HG03280 (cell line): ENCODE measurements around the gene LPAR5.

Experiments
- ATAC-seq: cut with Tn5 transposase; IDR thresholded peaks from one replicate; pipeline ENCODE4 v1.9.1; 2021; ENCODE audit warnings: mild to moderate bottlenecking, moderate library complexity; ENCODE audit not compliant: unreplicated experiment

Gene LPAR5

GRCh38 chr12:6639151-6639801 is 3.5 kb upstream of the LPAR5 start:
- no peak for ATAC-seq

DNA sequence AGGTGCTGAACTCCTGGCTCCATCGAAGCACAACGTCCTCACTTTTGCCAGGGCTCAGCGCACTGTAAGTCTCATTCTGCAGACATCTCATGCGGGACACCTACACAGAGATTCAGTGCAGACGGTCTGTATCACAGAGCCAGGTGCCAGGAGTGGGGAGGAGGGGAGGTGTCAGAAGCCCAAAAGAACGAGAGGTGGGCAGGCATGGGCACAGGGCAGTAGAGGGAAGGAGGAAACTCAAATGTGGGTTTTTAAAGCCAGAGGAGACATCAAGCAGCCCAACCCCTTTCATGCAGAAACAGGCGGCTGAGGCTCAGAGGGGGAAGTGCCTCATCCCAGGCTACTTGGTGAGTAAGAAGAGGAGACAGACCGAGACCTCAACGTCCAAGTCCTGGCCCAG is 2.5 kb upstream of the LPAR5 start:
- ATAC-seq, result no peak

- peak; percentile 29 for ATAC-seq
Observed at GRCh38 chr12:6635375-6635855, 344 bp downstream of the LPAR5 start.

DNA sequence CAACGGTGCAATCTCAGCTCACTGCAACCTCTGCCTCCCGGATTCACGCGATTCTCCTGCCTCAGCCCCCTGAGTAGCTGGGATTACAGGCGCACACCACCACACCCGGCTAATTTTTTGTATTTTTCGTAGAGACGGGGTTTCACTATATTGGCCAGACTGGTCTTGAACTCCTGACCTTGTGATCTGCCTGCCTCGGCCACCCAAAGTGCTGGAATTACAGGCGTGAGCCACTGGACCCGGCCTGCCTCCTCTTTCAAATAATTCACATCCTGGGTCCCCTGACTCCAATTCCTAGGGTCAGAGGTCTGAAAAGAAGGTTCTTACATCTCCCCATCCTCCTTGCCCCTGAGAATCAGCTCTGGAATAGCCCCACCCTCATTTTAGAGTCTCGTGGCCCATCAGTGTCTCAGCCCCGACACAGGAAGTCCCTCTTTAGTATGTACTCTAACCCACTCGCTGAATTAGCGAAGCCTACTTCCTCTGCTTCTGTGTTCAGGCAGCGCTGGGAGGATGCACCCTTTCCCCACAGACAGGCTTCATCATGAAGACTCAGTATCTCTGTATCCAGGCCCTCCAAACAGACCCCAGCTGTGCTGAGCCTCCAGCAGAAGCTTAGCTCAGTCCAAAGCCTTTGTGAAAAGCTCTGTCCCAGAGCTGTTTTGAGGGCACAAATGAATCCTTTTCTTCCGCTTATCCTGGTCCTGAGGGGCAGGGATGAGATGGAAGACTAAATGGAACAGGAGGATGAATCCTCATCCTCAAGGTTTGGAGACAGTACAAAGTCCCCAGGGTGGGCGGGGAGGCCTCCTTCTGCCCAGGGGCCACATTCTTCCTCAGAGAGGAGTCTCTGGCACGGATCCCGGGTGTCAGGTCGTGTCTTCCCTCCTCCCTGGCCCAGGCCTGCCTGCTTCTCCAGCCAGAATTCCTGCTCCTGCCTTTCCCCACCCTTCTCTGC is 3.5 kb downstream of the LPAR5 start:
- ATAC-seq, result peak; percentile 45

- no peak for ATAC-seq
Observed at GRCh38 chr12:6631549-6631961, 4.2 kb downstream of the LPAR5 start.

- ATAC-seq, result no peak
Observed at GRCh38 chr12:6630736-6631135, 5.0 kb downstream of the LPAR5 start.

DNA sequence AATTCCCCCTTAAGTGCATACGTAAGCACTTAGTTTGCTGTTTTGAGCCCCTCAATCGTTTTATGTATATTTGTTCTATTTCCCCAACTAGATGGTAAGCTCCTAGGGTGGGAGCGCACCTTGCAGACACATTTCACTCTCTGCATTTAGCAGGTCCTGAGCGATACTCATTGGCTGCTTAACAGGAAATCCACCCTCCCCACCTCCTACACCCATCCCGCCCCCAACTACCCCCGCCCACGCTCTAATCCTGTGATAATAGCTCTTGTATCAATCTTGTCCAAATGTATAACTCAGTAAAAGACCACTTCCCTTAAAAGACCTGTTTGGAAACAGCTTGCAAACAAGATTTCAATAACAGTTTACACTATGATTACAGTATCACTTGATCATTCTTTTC is 8.1 kb downstream of the LPAR5 start:
- ATAC-seq, result no peak

- no peak for ATAC-seq
Observed at GRCh38 chr12:6626654-6627283, 9.0 kb downstream of the LPAR5 start.

DNA sequence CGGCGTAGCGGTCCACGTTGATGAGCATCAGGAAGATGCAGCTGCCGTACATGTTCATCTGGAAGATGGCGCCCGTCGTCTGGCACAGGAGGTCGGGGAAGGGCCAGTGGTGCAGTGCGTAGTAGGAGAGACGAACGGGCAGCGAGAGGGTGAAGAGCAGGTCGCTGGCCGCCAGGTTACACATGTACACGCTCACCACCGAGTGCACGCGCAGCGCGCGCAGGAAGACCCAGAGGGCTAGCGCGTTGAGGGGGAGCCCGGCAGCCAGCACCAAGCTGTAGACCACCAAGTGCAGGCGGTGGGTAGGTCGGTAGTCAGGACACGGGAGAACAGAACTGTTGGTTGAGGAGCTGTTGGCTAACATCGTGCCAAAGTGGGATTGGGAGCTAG is 14.9 kb downstream of the LPAR5 start:
- no peak for ATAC-seq

DNA sequence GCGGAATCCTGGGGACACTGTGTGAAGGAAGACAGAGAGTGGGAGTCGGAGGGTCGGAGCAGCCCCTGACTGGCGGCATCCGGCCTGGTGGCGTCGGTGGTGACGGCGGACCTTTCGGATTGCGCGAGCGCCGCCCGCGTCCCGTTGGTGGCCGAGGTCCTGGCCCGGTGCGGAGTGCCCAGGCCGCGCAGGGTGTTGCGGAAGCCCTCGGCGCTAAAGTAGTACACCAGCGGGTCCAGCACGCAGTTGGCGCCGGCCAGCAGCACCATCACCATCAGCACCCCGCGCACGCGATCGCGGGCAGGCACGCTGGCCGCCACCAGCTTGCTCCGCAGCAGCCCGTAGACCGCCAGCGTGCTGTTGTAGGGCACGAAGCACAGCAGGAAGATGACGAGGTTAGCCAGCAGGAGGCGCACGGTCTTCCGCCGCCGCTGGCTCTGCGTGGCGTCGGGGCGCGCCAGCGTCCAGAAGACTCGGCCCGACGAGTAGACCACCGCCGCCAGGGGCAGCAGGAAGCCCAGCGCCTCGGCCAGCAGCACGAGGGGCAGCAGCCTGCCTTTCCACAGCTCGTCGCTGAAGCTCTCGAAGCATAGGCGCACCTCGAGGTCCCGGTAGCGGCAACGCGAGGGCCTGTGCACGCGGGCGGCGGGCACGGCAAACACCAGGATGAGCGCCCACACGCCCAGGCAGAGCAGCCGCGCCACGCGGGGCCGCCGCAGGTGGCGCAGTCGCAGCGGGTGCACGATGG is 15.4 kb downstream of the LPAR5 start:
- no peak for ATAC-seq

DNA sequence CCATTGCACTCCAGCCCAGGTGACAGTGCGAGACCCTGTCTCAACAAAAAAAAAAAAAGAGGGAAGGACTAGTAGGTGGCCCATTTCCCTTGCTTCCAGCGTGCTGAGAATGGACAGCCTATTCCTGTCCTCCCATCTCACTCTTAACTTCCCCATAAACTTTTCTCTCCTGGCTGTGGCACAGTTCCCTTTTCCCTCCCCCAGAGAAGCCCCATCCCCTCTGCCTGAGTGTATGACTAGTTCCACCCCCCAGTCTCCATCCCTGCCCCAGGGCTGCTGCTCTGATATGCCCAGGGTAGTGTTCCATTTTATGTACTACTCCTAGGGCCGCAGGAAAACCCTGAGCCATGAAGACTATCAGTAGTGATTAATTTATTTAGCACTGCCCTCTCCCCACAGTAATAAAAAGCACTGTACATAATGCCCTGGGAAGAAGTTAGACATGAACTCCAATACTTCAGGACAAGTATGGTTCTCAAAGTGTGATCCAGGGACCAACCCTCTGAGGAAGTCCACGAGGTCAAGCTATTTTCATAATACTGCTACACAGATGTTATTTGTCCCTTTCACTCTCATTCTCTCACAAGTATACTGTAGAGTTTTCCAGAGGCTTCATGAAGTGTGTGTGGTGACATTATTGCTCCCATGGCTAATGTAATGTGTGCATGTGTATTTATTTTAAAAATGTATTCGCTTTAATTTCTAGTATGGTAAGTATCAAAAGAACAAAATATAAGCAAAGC is 17.1 kb downstream of the LPAR5 start:
- ATAC-seq, result no peak

- no peak for ATAC-seq
Observed at GRCh38 chr12:6615802-6616201, 20.0 kb downstream of the LPAR5 start.

DNA sequence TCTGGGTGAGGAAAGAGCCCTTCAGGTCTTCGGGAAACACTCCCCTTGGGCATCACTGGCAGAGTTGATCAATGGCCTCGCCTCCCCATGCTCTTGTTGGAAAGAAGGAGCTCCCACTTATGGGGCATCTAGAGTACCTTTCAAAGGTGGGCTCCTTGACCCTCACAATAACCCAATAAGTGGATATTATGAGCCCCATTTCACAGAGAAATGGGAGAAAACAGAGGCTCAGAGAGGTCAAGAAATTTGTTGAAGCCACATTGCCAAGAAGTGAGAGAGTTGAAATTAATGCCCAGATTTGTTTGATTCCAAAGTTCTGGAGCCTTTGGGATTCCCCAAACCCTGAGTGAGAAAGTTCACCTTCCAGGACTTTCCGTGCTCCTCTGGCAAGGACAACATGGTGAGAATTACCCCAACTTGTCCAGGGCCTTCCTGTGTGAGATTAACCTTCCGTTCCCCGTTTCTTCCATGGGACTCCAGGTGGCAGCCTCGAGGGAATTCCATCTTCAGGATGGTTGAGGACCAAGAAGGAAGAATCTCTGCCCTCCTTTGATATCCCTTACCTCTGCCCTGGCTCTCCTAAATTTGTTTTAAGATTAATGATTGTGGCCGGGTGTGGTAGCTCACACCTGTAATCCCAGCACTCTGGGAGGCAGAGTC is 21.1 kb downstream of the LPAR5 start:
- ATAC-seq, result no peak

DNA sequence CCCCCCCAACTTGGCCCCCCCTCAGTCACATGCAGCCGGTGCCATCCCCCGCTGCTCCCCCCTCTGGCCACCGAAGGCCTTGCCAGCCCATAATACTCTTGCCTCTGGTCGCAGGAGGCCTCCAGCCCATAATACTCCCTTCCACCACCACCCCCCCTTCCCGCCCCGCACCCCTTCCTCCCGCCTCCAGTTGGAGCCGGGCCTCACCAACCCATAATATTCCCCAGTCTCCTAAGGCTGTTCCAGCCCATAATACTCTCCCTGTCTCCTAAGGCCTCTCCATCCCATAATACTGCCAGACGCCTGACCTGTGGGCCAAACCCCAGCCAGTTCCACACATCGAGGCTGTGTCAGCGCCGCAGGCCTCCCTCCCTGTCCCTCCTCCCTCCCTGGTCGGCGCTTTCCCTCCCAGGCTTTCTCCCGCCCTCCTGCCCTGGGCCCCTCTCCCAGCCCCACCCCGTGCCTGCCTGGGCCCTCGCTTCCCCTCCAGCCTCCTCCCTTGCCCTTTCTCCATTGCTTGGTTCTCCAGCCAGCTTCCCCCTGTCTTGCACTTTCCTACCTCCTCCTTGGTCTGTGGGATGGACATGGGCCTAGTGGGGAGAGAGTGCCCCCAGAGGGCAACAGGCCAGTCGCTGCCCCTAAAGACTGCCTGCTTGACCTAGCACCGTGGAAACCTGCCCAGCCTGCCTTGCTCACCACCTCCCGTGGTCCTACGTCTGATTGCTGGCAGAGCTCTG is 21.8 kb downstream of the LPAR5 start:
- ATAC-seq, result no peak

GRCh38 chr12:6613015-6613775 is 22.6 kb downstream of the LPAR5 start:
- ATAC-seq, result no peak

DNA sequence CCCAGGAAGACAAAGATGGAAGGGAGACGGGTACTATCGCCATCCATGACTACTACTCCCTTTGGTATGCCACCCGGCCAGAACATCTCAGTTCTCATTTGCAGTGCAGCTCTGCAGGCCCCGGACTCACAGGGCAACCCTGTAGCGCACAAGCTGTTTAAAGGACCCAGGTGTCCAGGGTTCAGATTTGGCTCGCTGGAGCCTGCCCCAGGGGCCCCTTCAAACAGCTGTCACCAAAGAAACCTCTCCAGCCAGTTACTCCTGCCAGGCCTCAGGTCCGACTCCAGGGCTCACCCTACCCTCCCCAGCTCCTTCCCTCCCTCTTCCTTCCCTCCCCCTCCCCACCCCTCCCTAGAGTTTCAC is 23.1 kb downstream of the LPAR5 start:
- no peak for ATAC-seq

DNA sequence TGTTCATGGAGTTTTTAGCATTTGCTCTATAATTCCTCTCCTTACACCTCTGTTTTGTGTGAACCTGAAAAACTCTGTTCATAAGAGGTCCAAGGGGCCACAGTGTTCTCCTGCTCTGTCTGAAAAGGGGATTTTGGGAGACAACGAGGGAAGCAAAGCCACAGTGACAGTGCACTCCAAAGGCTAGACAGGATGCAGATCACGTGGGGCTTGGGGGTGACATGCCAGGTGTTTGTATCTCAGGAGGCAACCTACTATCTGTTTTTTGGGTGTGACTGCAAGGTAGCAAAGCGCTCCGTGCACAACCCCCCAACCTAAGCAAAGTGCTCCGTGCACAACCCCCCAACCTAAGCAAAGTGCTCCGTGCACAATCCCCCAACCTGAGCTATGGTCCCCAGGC is 23.5 kb downstream of the LPAR5 start:
- ATAC-seq, result no peak

DNA sequence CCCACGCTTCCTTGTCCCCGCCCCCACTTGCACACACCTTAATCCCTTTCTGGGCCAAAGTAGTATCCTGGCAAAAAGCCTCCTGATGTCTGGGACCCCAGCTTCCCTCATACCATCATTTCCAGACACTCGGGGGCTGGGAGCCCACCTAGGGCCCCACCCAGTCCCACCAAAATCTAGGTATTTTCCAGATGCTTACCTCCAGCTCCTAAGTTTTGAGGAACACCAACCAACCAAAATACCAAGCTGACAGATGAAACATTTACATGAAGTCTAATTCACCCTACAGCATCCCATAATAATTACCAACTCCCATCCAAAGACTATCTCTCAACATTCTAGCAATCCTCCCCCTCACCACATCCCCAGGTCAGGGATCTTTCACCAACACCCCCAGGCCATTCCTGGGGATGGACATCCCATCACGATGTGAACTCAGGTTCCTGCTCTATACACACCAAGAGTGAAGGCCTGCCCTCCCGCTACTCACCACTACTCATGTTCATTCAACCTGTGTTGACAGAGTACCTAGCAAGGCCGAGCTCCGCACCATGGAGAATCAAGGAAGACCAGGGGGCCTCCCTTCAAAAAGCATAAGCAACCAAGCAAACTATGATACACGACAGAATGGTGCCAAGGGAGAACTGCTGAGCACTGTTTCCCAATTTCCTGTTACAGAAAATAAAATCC is 27.0 kb downstream of the LPAR5 start:
- no peak for ATAC-seq
